SKM-1 (cell line): ENCODE measurements around the gene TAF1B.
"Not testable (repeated sequence)": the region's sequence is repeated elsewhere in the genome, so short reads cannot be mapped to it uniquely, and the experiment has no call there.

Source experiments
- DNase-seq: peaks from one replicate; lab custom pipeline; 2025; ENCODE audit not compliant: unreplicated experiment; lab: John Stamatoyannopoulos, UW

Gene TAF1B

GRCh38 chr2:9879455-9880194 lies 36.4 kb downstream of the TAF1B start:
- DNase-seq = no peak

GRCh38 chr2:9883897-9884296 lies 40.6 kb downstream of the TAF1B start:
- DNase-seq = no peak

- no peak for DNase-seq
Measured at GRCh38 chr2:9884436-9884835, 41.2 kb downstream of the TAF1B start.

- DNase-seq = no peak
Measured at GRCh38 chr2:9885036-9885684, 41.9 kb downstream of the TAF1B start.

- no peak for DNase-seq
Measured at GRCh38 chr2:9887513-9887912, 44.2 kb downstream of the TAF1B start.

GRCh38 chr2:9889812-9890261 lies 46.6 kb downstream of the TAF1B start:
- DNase-seq = no peak

GRCh38 chr2:9892236-9892635 lies 49.0 kb downstream of the TAF1B start:
- no peak for DNase-seq

- DNase-seq = no peak
Measured at GRCh38 chr2:9895669-9896590, 52.7 kb downstream of the TAF1B start.

- DNase-seq = no peak
Measured at GRCh38 chr2:9897331-9897737, 54.1 kb downstream of the TAF1B start.

- DNase-seq = no peak
Measured at GRCh38 chr2:9897846-9898245, 54.6 kb downstream of the TAF1B start.

- DNase-seq = no peak
Measured at GRCh38 chr2:9905413-9905812, 62.1 kb downstream of the TAF1B start.

- DNase-seq = no peak
Measured at GRCh38 chr2:9907402-9907801, 64.1 kb downstream of the TAF1B start.

GRCh38 chr2:9908639-9909038 lies 65.4 kb downstream of the TAF1B start:
- no peak for DNase-seq

- DNase-seq = no peak
Measured at GRCh38 chr2:9909106-9909505, 65.8 kb downstream of the TAF1B start.

GRCh38 chr2:9910699-9911098 lies 67.4 kb downstream of the TAF1B start:
- no peak for DNase-seq

- DNase-seq = no peak
Measured at GRCh38 chr2:9912468-9912867, 69.2 kb downstream of the TAF1B start.

GRCh38 chr2:9914384-9915065 lies 71.3 kb downstream of the TAF1B start:
- DNase-seq = no peak

GRCh38 chr2:9918275-9918674 lies 75.0 kb downstream of the TAF1B start:
- no peak for DNase-seq

- no peak for DNase-seq
Measured at GRCh38 chr2:9919512-9919911, 76.2 kb downstream of the TAF1B start.

- DNase-seq = not testable (repeated sequence)
Measured at GRCh38 chr2:9927020-9927419, 83.7 kb downstream of the TAF1B start.

- no peak for DNase-seq
Measured at GRCh38 chr2:9937258-9937657, 94.0 kb downstream of the TAF1B start.
